Measurements from ENCODE around the gene OGG1.

OGG1 gene

DNA sequence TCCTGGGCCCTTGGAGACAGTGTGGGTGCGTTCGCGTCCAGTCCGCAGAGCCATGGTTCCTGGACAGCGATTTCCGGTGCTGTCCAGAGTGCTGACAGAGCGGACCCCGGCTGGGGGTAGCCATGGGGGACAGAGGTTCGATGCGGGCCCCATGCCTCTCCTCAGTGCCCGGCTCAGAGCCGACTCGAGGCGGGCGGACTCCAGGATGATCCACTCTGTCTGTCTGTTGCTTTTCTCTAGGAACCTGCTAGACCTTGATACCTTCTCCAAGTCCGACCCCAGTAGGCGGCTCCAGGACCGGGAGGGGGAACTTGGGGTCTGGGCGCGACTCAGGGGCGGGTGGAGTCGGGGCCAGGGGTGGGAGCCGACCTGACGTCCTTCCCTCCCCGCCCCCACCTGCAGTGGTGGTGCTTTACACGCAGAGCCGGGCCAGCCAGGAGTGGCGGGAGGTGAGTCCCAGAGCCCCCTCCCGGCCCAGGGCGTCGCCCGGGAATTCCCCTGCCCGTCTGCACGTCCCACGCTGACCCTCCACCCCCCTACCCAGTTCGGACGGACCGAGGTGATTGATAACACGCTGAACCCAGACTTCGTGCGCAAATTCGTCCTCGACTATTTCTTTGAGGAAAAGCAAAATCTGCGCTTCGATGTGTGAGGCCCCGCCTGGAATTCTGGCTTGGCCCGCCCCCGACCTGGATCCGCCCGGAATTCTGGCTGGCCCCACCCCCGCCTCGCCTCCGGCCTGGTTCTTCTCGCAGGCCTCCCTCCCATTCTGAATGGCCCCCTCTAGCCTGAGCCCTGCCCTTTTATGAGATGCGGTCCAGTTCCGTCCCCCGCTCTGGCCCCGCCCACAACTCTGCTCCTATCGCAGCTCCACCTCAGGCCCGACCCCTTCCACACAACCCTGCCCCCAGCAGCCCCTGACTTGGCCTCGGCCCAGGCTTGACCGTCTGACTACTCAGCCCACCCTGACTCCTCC, 45.1 kb upstream of the OGG1 start:
- peak overlapping the region; percentile 21 for H3K4me3 ChIP-seq (replicated peaks; ENCODE audit: low read depth, low read length)
- TF ChIP-seq, protein P1, sequence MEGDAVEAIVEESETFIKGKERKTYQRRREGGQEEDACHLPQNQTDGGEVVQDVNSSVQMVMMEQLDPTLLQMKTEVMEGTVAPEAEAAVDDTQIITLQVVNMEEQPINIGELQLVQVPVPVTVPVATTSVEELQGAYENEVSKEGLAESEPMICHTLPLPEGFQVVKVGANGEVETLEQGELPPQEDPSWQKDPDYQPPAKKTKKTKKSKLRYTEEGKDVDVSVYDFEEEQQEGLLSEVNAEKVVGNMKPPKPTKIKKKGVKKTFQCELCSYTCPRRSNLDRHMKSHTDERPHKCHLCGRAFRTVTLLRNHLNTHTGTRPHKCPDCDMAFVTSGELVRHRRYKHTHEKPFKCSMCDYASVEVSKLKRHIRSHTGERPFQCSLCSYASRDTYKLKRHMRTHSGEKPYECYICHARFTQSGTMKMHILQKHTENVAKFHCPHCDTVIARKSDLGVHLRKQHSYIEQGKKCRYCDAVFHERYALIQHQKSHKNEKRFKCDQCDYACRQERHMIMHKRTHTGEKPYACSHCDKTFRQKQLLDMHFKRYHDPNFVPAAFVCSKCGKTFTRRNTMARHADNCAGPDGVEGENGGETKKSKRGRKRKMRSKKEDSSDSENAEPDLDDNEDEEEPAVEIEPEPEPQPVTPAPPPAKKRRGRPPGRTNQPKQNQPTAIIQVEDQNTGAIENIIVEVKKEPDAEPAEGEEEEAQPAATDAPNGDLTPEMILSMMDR (IDR thresholded peaks at IDR 0.05; ENCODE audit: low read length, missing control alignments): no peak
- DNase-seq (ENCODE audit: low read depth): peak; percentile 39

DNA sequence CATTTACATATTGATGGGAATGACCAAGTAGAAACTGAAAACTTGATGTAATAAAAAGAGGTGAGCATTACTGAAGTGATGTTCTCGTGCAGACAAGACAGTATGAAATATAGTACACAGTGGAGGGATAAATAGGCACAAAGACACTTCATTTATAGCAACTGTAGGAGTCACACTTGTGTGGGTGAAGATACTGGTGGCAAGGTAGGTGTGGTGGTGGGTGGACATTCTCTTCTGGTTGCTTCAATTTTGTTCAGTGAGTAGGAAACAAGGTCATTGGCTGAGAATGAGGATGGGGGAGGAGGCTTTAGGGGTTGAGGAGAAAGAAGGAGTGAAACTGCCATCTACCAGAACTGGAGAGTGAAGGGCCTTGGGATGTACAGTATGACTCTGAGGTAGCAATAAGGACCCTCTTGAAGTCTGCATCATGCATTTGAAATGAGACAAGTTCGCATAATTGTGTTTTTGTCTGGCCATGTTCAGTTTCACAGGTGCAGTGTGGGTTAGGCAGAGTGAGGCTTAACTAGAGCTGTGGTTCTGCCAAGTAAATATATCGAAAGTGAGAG, 39.5 kb upstream of the OGG1 start:
- TF ChIP-seq, protein P1 (IDR thresholded peaks at IDR 0.05; ENCODE audit: low read length, missing control alignments): no peak
- no peak for DNase-seq (ENCODE audit: low read depth)
- H3K4me3 ChIP-seq (replicated peaks; ENCODE audit: low read depth, low read length): no peak overlapping the region

DNA sequence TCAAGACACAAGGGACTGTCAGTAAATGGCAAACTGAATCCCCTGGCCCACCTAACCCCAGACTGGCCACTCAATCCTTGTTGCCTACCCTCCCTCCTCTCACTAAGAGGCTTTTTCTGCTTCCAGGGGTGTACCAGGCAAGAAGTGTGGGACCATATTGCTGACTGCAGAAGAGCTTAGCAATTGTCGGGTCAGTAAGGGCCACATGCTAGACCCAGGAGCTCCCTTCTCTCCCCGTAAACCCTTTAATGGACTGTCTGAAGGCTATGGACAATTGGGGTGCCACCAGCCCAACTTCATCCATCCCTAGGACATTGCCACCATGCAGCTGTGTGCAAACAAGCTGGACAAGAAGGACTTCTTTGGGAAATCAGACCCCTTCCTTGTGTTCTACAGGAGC, 37.3 kb upstream of the OGG1 start:
- TF ChIP-seq, protein P1 (IDR thresholded peaks at IDR 0.05; ENCODE audit: low read length, missing control alignments): no peak
- no peak overlapping the region for H3K4me3 ChIP-seq (replicated peaks; ENCODE audit: low read depth, low read length)
- DNase-seq (ENCODE audit: low read depth): no peak

DNA sequence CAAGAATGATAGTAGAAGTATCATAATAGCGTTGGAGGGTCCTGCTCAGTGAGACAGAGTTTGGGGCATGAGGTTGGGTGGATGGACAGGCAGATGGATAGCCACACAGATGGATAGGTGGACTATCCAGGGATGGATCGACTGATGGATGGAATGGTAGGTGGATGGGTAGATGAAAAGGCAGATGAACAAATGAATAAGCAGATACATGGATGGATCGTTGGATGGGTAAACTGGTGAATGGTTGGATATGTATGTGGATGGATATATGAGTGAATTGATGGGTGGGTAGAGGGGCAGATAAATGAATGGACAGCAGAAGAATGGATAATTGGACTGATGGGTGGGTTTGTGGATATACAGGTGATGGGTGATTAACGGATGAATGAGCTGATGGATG, 36.6 kb upstream of the OGG1 start:
- no peak overlapping the region for H3K4me3 ChIP-seq (replicated peaks; ENCODE audit: low read depth, low read length)
- TF ChIP-seq, protein P1 (IDR thresholded peaks at IDR 0.05; ENCODE audit: low read length, missing control alignments): no peak
- DNase-seq (ENCODE audit: low read depth): no peak

DNA sequence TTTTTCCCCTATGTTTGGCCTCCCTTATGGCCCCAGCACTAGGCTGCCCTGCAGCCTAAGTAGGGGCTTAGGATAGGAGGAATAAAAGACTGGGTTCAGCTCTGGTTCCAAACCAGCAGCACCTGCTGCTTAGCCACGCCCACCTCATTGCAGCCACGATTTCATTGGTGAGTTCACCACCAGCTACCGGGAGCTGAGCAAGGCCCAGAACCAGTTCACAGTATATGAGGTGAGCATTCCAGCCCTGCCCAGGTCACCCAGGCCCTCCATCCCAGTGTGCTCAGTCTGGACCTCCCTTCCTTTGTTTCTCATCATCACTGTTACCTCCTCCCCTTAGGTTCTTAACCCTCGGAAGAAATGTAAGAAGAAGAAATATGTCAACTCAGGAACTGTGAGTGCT, 34.6 kb upstream of the OGG1 start:
- H3K4me3 ChIP-seq (replicated peaks; ENCODE audit: low read depth, low read length): no peak overlapping the region
- DNase-seq (ENCODE audit: low read depth): no peak
- TF ChIP-seq, protein P1 (IDR thresholded peaks at IDR 0.05; ENCODE audit: low read length, missing control alignments): no peak

DNA sequence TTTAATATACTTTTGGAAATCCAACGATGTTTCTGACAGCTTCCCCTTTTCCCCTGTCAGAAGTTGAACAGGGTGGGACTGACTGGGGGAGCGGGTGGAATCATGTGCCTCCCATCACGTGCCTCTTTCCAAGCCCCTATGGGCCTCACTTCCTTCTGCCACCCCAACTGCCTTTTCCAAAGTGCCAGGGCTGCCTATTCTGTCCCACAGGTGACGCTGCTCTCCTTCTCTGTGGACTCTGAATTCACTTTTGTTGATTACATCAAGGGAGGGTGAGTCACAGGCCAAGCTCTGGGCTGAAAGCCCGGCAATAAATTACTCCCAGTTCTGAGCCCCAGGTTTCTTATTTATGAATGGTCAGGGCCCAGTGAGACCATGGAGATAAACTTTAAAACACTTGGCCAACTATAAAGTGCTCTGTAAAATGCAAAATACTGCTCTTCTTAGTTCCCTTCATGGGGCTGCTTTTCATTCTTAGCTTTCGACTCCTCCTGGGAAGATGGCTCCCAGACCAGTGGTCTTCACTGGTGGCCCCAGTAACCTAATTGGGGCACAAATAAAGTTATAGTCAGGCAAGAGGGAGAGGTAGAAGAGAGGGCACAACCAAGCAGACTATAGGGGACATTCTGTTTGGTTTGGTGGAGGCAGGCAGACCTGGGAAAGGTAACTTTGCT, 33.9 kb upstream of the OGG1 start:
- TF ChIP-seq, protein P1 (IDR thresholded peaks at IDR 0.05; ENCODE audit: low read length, missing control alignments): peak; percentile 99
- H3K4me3 ChIP-seq (replicated peaks; ENCODE audit: low read depth, low read length): no peak overlapping the region
- DNase-seq (ENCODE audit: low read depth): peak; percentile 93

Measured in fibroblast of pulmonary artery (primary cell).